ENCODE data around the gene CRYL1. TPM values are rescaled to one million over a fixed set of nuclear protein-coding genes. Genes with fewer than 3 reads are reported as not detected.

Gene CRYL1
- total and polyA plus RNA-seq, 2 of the 13 experiments (the other 11 are each of a cell fraction or from before 2014, with no cell fraction given), result 57.2 to 115 TPM

DNA sequence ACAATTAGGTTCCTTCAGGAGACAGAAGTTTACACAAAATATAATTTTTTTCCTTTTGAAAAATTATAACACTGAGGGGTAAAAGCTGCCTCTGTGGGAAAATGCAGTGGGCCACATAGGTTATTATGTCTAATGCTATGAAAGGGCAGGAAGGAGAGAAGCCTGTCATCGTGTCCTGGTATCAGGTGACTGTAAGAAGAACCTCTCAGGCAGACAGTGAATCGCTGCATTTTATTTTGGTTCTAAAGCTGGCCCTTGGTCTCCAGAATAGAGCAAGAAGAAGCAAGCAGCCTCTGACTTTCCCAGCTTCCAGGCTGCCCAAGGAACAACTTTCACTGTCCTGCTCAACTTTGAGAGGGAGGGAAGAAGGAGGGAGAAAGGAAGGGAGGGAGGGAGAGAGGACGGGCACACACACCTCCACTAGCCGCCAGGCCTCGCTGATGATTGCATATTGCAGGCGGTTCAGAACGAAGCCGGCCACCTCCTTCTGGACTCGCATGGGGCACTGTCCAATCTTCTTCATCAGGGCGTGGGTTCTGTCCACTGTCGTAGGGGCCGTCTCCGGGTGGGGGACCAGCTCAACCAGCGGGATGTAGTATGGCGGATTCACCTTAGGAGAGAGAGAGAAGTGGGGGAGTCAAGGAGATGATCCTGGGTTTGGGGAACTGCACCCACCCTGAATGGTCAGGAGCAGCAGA, 93.8 kb downstream of the CRYL1 start:
- no peaks in the 10 kb centered on the region for H3K27me3 ChIP-seq (ENCODE audit: control insufficient read depth in 1 of 2, insufficient read depth in 2 of 2, low read length in 2 of 2)
- no peaks in the 10 kb centered on the region for H4K20me1 ChIP-seq (ENCODE audit: insufficient read depth, low read length)
- ChIA-PET POLR2A (no interaction called here), CTCF (ENCODE audit: low intra/inter-chr PET ratio, low total read pairs) (no interaction called here)
- H3K4me3 ChIP-seq (replicated peaks in 1 of 3; ENCODE audit: insufficient read depth in 1 of 3, low read depth in 2 of 3, low read length in 3 of 3), result no peak overlapping the region
- H3K4me1 ChIP-seq (ENCODE audit: insufficient read depth, low read length), result no peaks in the 10 kb centered on the region
- DNase-seq (ENCODE audit: low spot score) (no peak), FAIRE-seq (no peak), ATAC-seq (no peak)
- in situ Hi-C loops (cut with HindIII; ENCODE audit: extremely low pct_ligation_motif_present, low pct_unique_long_range_greater_than_20kb) (no loop called here), intact Hi-C loops (cut with micrococcal nuclease; ENCODE audit: unreplicated experiment) (no loop called here)
- H3K36me3 ChIP-seq (replicated peaks in 1 of 2; ENCODE audit: control insufficient read depth in 1 of 2, insufficient read depth in 2 of 2, low read length in 2 of 2), result peaks cover 3 to 26% of the 10 kb centered on the region in 2 experiments; a peak in 3 of 5 replicates
- H3K4me2 ChIP-seq (ENCODE audit: low read depth, low read length), result no peak overlapping the region
- 95% methylated on average over 15 of the region's 15 CpGs for WGBS (ENCODE audit: low lambda C conversion rate)
- no peak overlapping the region for H3K27ac ChIP-seq (ENCODE audit: extremely low read length, insufficient read depth, low read length)
- no peaks in the 10 kb centered on the region for H3K9me3 ChIP-seq (ENCODE audit: low read length)
- no TSS peak for BruUV-seq (replicated peaks)
- TF ChIP-seq AGO2 (optimal IDR thresholded peaks at IDR 0.05; ENCODE audit: low read depth, low read length), result no peak
- TF ChIP-seq KLF11 (CRISPR knock-in tag; IDR thresholded peaks at IDR 0.05), result no peak
- TF ChIP-seq, protein P1, sequence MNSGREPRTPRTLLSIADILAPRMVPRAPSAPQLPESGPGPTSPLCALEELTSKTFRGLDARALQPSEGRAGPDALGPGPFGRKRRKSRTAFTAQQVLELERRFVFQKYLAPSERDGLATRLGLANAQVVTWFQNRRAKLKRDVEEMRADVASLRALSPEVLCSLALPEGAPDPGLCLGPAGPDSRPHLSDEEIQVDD (CRISPR knock-in tag; IDR thresholded peaks at IDR 0.05; ENCODE audit: borderline replicate concordance), result no peak
- TF ChIP-seq, protein P2, sequence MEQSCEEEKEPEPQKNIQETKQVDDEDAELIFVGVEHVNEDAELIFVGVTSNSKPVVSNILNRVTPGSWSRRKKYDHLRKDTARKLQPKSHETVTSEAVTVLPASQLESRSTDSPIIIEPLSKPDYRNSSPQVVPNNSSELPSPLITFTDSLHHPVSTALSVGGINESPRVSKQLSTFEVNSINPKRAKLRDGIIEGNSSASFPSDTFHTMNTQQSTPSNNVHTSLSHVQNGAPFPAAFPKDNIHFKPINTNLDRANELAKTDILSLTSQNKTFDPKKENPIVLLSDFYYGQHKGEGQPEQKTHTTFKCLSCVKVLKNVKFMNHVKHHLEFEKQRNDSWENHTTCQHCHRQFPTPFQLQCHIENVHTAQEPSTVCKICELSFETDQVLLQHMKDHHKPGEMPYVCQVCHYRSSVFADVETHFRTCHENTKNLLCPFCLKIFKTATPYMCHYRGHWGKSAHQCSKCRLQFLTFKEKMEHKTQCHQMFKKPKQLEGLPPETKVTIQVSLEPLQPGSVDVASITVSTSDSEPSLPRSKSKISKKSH (CRISPR knock-in tag; IDR thresholded peaks at IDR 0.05; ENCODE audit: borderline replicate concordance), result no peak
- no peak for TF ChIP-seq ELF3 (CRISPR knock-in tag; IDR thresholded peaks at IDR 0.05)
- no peak for TF ChIP-seq FOXP1 (IDR thresholded peaks at IDR 0.05)
- no peak for TF ChIP-seq FOXP1 (CRISPR knock-in tag; IDR thresholded peaks at IDR 0.05)
- no peak for TF ChIP-seq ZNF562 (CRISPR knock-in tag; IDR thresholded peaks at IDR 0.05; ENCODE audit: borderline replicate concordance)
- no peak overlapping the region for H3K9ac ChIP-seq (ENCODE audit: insufficient read depth, low read depth, low read length)
- H2AFZ ChIP-seq (ENCODE audit: low read length), result no peak overlapping the region
- no peaks in the 10 kb centered on the region for H3K79me2 ChIP-seq (ENCODE audit: insufficient read depth, low read length)

Data from HepG2 (cell line).